ENCODE data around the gene NKX3-2.

Gene NKX3-2

DNA sequence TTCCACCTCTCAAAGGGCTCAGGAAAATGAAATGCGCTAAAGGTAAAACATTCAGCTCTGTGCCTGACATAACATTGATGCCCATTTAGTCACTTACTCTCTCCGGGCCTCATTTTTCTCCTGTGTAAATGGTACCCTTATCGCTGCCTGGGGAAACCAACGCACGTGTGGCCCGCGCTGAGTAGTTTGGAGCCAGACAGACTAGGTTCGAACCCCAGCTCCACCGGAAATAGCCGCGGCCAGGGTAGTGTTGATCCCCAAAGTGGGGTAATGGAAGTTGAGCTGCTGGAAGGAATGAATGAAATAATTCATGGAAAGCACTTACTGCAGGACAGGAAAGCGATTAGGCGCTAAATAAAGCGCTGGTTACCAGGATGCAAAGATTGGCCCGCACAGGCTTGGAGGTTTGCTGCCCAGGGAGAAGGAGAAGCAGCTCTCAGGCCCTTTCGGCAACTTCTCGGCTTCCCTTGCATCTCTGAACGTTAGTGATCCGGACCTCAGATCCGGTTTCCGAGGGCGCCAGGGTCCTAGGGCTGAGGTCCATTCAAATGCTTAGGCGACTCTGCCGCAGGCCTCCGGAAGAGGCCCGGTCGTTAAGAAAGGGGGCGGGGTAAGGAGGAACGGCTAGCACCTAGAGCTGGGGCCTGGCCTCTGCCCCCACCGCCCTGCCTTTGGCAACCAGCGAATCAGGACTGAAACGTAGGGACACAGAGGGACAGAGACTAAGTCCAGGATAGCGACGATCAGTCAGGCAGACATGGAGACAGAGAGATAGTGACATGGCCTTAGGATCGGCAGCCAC, 13.3 kb downstream of the NKX3-2 start:
- no peak for DNase-seq

DNA sequence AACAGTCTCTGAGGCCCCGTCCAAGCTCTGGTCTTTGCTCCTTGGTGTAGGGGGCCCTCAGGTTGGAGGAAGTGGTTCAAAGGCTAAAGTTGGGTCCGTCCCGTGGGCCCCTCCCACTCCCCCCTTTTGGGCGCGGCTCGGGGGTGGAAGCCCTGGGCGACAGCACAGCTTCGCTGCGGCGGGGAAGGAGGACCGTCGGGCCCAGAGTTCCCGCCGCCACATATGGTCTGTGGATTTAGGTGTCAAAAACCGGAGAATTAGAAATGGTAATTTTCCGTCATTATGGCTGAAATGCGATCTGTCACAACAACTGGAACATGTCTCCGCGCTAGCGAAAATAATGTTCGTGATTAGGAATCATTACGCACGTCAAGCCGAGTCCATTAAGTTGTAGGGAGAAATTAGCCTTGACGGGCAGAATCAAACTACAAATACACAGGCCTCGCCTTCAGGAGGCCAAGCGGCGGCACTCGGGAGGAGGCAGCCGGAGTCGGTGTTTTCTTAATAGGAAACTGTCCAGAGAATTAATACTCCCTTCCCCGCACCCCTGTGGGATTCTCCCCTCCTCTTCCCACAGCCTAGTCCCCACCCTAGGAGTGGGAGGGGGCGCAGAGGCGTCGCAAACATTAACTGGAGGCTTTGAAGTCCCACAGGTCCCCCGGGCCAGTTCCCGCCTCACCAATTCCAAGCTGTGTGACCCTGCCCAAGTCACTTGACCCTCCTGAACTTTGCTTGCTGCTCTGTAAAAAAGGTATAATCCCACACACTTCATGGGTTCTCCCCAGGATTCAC, 15.0 kb downstream of the NKX3-2 start:
- DNase-seq = no peak

DNA sequence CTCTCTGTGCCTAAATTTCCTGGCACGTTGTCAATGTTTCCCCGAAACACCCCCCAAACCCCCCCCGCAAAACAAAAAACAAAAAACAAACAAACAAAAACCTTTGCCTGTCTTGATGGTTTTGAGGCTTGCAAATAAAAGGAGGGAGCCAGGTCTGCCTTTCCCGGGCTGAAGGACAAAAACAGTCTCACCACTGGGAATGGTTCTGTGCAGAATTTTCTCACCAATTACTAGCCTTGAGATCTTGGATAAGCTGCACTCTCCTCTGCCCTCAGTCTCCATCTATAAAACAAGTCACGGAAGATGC, 15.5 kb downstream of the NKX3-2 start:
- no peak for DNase-seq

DNA sequence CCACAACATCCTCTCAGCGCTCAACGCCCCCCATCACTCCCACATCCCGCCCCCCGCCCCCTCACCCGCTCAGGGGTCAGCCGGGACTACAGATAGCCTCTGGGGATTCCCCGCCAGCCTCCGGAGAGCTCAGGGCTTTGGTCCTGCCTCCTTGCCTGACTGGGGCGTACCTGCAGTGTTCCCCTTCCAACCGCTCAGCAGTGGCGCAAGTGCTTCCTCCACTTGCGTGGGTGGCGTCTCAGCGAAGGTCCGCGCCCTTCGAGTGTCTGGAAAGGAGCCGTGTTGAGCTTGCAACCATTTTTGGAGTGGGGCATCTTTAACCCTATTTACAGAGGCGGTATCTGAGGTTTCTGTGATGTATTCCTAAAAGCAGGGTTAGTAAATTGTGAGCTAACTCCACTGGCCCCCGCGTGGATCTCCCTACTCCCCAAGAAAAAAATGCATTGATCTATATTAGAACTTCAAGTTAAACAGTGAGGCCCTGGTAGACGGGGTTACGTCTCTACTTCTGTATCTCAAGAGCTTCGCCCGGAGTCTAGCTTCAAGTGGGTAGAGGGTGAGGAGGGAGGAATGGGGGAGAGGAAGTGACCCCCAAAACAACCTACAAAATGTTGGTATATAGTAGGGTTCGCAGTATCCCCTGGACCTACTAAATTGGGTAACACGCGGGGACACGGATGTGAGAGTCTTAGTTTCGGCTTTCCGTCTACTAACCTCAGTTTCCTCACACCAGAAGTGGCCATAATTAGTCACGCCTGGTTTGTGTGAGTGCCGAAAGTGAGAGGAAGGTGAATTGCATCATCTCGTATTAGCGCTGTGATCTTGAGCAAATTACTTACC, 16.1 kb downstream of the NKX3-2 start:
- DNase-seq = no peak

DNA sequence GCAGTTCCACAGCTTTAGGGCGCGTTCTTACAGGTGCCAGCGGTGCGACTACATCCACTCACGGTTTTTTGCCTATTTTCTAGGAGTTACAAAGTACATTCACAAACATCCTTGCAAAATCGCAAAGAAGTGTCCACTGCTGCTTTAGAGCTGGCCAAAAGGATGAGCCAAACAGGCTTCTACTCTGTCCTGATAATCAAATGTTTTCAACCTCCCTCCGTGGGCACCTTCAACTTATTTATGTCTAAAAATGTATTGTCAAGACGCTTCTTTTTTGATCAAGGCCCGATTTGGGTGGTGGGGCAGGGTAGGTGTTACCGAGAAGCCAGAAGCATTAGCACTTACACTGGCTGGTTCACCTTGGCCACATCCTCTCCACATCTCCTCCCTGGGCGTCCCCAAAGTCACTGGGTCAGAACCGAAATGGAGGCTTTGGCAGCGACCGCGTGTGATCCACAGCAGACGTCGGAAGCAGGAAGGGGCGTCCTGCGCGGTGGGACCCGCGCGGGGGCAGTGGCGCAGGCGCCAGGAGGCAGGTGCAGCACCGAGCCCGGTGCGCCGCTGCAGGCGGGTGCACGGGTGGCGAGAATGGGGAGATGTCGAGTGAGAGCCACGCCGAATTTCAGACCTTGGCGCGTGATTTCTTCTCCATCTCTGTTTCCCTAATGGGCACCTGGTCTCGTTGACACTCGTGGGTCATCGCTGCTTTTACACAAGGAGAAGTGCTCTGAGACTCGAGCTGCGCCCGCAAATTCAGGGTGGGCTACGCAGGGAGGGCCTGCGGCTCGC, 16.9 kb downstream of the NKX3-2 start:
- no peak for DNase-seq

DNA sequence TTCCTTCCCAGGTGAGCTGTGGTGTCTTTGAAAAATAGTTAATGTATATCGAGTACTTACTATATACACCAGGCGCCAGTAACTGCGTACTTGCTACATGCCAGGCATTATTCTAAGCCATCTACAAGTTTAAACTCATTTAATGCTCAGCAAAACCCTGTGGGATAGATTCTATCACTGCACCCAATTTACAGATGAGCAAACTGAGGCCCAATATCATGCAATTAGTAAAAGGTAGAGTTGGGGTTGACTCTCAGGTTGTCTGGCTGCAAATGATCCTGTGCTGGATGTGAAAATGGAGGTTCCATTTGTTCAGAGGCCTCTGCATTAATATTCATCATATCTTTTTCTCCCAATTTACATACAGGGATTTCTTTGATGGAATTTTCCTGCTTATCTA, 17.6 kb downstream of the NKX3-2 start:
- DNase-seq = no peak

DNA sequence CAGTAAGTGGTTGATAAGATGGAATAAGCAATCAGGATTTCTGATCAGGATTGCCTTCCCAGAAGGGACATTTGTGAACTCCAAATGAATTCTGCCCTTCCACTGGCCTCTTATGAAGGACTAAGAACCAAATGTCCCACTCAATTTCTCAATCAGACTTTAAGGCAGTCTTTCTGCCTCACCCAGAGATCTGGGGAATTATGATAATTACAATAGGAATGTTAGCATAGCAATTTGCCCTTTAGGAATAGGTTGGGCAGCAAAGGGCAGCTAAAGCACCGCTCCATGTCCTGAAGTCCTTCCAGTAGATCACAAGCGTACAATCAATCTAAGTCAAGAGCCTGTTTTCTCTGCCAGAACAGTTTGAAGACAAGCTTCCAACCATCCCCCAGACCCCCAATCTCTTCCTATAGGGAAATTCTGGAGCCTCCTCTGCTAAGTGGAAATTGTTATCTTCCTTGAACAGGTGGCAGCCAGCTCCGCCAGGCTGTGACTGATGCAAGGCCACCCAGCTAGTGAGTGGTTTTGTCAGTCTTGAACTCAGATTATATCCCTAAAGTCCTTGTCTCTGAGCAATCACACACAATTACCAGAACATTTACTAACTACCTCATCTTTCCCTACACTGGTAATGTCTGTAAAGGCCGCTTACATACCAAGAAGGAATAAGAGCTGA, 18.6 kb downstream of the NKX3-2 start:
- no peak for DNase-seq

DNA sequence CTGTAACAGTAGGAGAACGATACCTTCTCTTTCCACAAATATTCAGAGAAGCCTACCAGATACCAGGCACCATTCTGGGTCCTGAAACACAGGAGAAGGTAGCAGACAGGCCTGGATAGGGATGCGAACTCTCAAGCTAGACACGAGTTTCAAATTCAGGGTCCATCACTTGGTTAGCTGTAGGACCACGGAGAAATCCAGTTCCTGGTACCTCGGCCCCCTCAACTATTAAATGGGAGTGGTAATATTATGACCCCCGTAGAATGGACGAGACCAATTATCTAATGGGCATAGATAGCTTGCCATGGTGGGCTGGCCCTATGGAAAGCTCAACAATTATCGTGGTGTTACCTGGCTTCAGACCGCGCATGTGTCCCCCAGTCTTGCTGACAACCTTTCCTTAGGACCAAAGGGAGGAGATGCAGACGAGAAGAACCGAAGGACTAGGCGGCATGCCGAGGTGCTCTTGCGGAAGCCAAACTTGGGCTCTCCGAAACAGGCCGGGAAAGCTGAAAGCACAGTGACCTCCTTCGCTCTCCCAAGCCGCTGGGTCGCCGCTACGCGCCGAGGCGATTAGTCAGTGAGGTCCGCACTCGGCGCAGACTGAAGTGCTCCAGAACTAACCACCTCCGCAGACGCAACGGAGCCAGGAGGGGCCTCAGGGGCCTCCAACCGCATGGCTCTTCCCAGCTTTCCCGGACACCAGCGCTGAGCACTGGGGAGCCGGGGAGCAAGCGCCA, 19.6 kb downstream of the NKX3-2 start:
- no peak for DNase-seq

DNA sequence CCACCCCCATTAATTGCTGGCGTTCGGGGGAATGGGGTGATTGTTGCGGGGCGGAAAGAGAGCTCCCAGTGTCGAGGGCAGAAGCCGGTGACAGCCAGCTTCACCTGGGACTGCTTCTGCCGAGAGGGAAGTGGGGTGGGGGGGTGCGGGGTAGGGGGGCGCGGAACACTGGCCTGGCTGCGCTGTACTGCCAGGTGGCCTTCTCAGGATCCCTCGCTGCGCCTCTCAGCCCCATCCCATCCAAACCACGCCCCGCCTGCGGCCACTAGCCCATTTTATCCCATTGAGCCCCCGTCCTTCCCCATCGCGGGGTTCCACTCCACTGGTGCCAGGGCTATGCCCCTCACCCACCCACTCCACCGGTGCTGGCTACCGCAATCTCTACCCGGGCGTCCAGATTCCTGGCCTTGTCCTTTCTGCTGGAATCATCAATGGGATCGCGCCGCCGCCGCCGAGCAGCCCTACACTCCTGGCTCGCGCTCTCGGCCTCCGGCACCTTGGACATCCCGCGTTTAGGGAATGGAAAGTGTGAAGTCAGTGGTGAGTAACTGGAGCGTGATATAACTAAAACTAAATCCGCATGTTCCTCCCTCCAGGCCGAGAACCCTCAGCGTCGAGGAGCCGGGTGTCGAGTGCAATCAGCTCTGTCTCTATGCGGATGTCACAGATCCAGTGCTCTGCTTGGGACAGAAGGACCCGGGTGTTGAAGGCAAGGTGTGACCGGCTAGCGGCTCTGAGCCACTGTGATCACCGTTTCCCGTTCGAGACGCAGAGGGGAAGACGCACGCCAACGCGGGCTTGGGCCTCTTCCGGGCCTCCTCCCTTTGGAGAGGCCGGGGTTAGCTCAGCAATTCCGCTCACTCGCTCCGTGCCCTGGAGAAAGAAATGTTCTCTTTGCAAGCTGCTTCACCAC, 20.5 kb downstream of the NKX3-2 start:
- DNase-seq = no peak

DNA sequence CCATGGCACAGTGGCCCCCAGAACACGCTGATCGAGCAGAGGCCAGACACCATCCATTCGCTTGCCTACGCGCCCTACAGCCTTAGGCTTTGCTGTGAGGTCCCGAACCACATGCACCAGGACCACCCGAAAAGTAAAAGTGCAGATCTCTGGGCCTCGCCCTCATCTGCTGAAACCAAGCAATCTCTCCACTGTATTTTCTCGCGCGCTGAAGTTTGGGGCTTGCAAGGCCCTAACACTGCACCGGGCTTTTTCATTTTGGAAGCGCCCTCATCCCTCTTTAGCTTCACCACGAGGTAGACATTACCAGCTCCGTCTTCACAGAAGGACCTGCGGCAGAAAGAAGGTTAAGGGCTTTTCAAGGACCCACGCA, 21.2 kb downstream of the NKX3-2 start:
- DNase-seq = no peak

DNA sequence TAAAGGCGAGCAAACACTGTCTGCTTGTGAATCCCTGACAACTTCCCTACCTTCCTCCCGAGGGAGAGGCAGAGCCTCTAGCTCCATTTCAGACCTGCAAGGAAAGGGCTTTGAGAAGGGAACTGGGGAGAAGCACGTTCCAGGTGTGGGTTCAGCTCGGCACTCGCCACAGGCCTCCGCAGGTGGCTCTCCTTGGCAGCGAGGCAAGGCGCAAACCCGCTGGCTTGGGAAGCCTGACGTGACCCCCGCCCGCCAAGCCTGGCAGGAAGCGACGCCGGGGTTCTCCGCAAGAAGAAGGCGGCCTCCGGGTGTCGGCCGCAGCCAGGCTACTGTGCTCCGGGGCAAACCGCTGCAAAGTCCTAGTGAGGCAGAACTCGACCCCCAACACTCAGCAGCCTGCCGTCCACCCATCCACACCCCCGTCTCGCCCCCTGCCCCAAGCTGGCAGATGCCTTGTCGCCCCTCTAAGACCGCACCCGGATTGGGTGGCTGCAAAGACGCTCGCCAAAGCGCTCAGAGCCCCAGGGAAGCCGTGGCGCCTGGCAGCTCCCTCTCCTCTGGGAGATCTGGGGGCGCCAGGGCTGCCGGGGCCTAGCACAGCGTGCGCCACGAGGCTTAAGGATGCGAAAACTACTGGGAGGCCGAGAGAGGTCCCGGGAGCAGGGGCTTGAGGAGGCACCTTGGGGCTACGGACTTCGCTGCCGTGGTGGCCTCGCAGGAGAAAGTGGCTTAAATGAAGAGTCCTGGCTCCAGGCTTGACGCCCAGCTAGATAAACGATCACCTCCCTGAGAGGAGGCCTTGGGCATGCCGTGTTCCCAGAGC, 21.8 kb downstream of the NKX3-2 start:
- DNase-seq = no peak

DNA sequence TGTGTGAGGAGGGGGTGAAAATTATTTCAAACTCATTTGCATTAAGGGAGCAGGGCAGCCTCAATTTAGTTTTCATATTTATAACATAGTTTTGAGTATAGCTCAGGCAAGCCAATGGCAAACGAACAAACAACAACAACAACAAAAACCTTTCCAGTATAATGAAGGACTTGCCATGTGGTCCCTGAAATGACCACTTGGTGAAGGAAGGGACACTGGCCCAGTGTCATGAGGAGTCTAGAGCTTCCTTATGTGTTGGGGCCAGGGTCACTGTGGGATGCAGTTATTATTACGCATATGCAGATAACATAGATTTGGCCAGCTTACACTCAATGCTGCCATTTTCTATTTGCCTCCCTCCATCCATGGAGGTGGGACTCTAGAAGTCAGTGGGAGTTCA, 23.3 kb downstream of the NKX3-2 start:
- no peak for DNase-seq

DNA sequence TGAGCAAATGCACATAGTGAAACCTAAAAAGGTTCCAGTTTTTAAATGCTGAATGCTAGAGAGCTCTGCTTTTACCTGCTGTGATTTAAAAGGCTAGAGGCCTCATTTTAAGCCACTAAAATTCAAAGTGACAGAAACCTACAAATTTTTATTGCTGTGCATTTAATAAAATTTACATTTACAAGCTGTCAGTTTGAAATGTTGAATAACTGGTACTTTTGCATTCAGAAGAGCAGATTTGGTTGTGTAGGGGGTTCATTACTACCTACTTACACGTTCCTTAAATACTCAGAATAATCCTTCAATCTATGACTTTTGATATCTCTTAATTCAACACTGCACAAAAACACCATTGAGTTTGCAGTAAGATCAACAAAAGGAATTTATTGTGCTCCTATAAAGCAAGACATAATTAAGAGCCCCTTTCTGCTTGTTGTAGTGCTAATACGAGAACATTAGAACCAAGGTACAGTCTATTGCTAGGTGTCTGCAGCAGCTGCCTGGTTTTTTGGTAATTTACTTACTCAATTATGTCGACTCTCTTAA, 27.9 kb downstream of the NKX3-2 start:
- no peak for DNase-seq

DNA sequence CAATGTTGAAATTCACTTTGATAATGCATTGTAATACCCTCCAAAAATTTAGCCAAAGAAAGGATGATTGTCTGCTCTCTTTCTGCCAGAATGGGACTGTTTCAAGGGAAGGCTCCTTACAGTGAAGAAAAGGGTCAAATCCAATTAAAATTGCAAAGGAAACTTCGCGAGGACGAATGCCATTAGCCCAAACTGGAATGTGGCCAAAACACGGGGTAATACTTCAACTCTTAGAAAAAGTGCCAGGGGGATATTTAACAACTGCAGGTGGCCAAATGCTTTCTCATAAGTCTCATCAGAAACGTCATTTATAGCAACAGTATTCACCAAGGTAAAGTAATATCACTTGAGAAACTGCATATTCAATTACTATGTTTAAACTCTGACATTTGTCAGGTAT, 29.0 kb downstream of the NKX3-2 start:
- DNase-seq = peak; percentile 1

DNA sequence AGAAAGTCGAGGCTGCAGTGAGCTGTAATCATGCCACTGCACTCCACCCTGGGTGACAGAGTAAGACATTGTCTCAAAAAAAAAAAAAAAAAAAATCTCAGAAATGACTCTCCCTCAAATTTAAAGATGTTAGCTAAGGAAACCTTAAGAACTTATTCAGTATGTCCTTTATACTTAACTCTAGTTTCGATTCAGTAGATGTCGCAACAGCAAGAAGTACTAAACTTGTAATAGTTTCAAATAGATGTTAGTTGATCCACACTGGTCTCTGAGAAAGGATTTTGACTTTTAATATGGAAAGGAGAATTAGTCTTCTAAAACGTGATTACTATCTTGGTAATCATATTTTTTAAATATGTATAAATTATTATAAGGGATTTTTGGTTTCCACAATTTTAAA, 29.6 kb downstream of the NKX3-2 start:
- no peak for DNase-seq

DNA sequence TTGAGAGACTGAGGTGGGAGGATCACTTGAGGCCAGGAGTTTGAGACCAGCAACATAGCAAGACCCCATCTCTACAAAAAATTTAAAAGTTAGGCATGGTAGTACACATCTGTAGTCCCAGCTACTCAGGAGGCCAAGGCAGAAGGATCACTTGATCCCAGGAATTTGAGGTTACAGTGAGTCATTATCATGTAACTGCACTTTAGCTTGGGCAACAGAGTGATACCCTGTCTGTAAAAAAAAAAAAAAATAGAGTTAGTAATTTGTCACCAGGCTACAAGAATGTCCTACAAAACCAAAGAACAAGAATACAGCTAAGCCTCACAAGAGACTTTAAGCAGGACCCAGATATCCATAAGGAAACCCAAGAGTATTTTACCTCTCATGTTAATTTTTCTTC, 33.2 kb downstream of the NKX3-2 start:
- no peak for DNase-seq

DNA sequence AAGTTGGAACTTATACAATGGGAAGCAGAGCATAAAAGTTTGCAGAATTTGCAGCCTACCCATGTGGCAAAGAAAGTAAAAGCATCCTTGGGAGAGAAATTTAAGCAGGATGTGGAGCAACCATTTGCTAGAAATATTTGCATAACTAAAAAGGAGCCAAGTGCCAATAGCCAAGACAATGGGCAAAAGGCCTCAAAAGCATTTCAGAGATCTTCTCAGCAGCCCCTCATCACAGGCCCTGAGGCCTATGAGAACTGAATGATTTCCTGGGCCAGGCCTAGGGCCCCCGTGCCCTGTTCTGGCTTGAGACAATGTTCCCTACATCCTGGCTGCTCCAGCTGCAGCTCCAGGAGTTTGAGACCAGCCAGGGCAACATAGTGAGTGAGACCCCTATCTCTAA, 34.9 kb downstream of the NKX3-2 start:
- DNase-seq = no peak

DNA sequence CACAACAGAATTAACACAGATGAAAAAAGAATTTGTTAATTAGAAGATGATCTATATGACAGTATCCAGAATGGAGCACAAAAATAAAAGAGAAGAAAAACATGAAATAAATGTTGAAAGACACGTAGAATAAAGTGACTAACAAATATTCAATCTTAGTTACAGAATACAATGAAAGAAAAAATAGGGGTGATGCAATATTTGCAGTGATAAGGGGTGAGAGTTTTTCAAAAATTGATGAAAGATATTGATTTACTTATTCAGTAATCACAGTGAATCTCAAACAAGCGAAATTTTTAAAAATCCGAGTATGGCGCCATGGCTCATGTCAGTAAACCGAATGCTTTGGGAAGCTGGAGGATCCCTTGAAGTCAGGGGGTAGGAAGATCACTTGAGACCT, 39.9 kb downstream of the NKX3-2 start:
- DNase-seq = no peak

DNA sequence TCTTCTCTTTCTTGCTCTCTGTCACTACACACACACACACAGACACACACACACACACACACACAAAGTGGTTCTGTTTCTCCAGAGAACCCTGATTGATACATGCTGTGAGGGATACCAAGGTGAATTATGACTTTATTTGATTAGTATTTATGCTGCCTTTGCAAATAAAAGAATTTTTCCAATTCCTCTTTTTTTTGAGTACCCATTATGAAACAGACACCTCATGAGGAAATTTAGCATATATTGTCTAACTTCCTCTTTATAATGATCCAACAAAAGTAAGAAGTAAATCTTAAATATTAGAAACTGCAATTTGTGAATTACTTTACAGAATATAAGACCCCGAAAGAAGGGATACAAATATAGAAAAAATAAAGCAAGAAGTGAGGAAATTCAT, 45.8 kb downstream of the NKX3-2 start:
- DNase-seq = no peak

All from NCI-H1105 treated with DMSO at 0.1 percent for 48 hours (cell line).